ENCODE results near the gene RINL.
"Not testable (repeated sequence)": the region's sequence is repeated elsewhere in the genome, so short reads cannot be mapped to it uniquely, and the experiment has no call there.

RINL gene

GRCh38 chr19:38891771-38892170 is 13.7 kb upstream of the RINL start:
- TF ChIP-seq CTCF (IDR thresholded peaks at IDR 0.05) (no peak), ZFX (IDR thresholded peaks at IDR 0.05; ENCODE audit: borderline replicate concordance) (no peak)
- no peak overlapping the region for H3K27ac ChIP-seq

- no peak overlapping the region for H3K27ac ChIP-seq
- TF ChIP-seq CTCF (IDR thresholded peaks at IDR 0.05) (no peak), ZFX (IDR thresholded peaks at IDR 0.05; ENCODE audit: borderline replicate concordance) (no peak)
Measured at GRCh38 chr19:38890686-38891085, 12.6 kb upstream of the RINL start.

- TF ChIP-seq ZFX (IDR thresholded peaks at IDR 0.05; ENCODE audit: borderline replicate concordance) (no peak), CTCF (IDR thresholded peaks at IDR 0.05) (no peak)
- no peak overlapping the region for H3K27ac ChIP-seq
Measured at GRCh38 chr19:38889803-38890202, 11.7 kb upstream of the RINL start.

- no peak for TF ChIP-seq ZFX (IDR thresholded peaks at IDR 0.05; ENCODE audit: borderline replicate concordance)
- no peak for TF ChIP-seq CTCF (IDR thresholded peaks at IDR 0.05)
Measured at GRCh38 chr19:38888876-38889275, 10.8 kb upstream of the RINL start.

GRCh38 chr19:38884691-38885090 is 6.6 kb upstream of the RINL start:
- H3K27ac ChIP-seq, result not testable (repeated sequence)

More at GRCh38 chr19:38888876-38889275, 10.8 kb upstream of the RINL start:
- no peak overlapping the region for H3K27ac ChIP-seq

- H3K27ac ChIP-seq, result no peak overlapping the region
- TF ChIP-seq ZFX (IDR thresholded peaks at IDR 0.05; ENCODE audit: borderline replicate concordance) (no peak), CTCF (IDR thresholded peaks at IDR 0.05) (no peak)
Measured at GRCh38 chr19:38883286-38883685, 5.2 kb upstream of the RINL start.

GRCh38 chr19:38880882-38881609 is 3.0 kb upstream of the RINL start:
- H3K27ac ChIP-seq, result no peak overlapping the region
- TF ChIP-seq ZFX (IDR thresholded peaks at IDR 0.05; ENCODE audit: borderline replicate concordance), result no peak
- TF ChIP-seq CTCF (IDR thresholded peaks at IDR 0.05), result no peak

All from 22Rv1 (cell line).